OCI-LY3 (cell line): ENCODE measurements around the gene SHROOM4.

Source experiments
- CTCF ChIP-seq: fragments of 200-600, 300-600 bp; sonication (generic); IDR thresholded peaks from 2 replicates; pipeline ENCODE4 v1.5.1; 2014; ENCODE audit warnings: antibody characterized with exemption, low read length, low read depth
- EZH2phosphoT487 ChIP-seq: fragments of 200-600 bp; shearing (Covaris generic); IDR thresholded peaks from 2 replicates; pipeline ENCODE4 v1.6.1; 2018; ENCODE audit warnings: antibody characterized with exemption, mixed run types, low read depth

GRCh38 chrX:50852524-50852923 lies 38.5 kb upstream of the SHROOM4 start:
- TF ChIP-seq CTCF (no peak), EZH2phosphoT487 (no peak)
